BLaER1 treated with 17β-estradiol and CSF1 and Interleukin-3, amounts not matched to agents 10 nM and 100 nM (cell line): Measurements from ENCODE around the gene SHH.
A peak's percentile ranks its signal among the peaks of the same experiment; 100 is the strongest.

Experiments
- H3K27ac ChIP-seq, 11 experiments: shearing (Covaris generic); formaldehyde crosslinking; 2 replicates each; pipeline ENCODE4 v1.8.1; 2022
- H3K27me3 ChIP-seq, 11 experiments: shearing (Covaris generic); formaldehyde crosslinking; 2 replicates each; pipeline ENCODE4 v1.8.1; 2022
- H3K36me3 ChIP-seq, 11 experiments: shearing (Covaris generic); formaldehyde crosslinking; 2 replicates each; pipeline ENCODE4 v1.8.1; 2022
- H3K4me1 ChIP-seq, 10 experiments: shearing (Covaris generic); formaldehyde crosslinking; 2 replicates each; pipeline ENCODE4 v1.8.1; 2022
- H3K4me2 ChIP-seq, 11 experiments: shearing (Covaris generic); formaldehyde crosslinking; 2 replicates each; pipeline ENCODE4 v1.8.1; 2022
- H3K4me3 ChIP-seq, 10 experiments: shearing (Covaris generic); formaldehyde crosslinking; 2 replicates each; pipeline ENCODE4 v1.8.1; 2022
- H3K9ac ChIP-seq, 11 experiments: shearing (Covaris generic); formaldehyde crosslinking; 2 replicates each; pipeline ENCODE4 v1.8.1; 2022
- H3K9me3 ChIP-seq, 11 experiments: shearing (Covaris generic); formaldehyde crosslinking; replicated peaks in 1 of 11; 2 replicates each; pipeline ENCODE4 v1.8.1; 2022
- H4K20me1 ChIP-seq, 11 experiments: shearing (Covaris generic); formaldehyde crosslinking; 2 replicates each; pipeline ENCODE4 v1.8.1; 2022
- Cebpa-rat ChIP-seq, 11 experiments: shearing (Covaris generic); IDR thresholded peaks; 2 replicates each; pipeline ENCODE4 v1.8.1; 2022

Gene SHH

GRCh38 chr7:155759740-155760430 is 52.4 kb downstream of the SHH start:
- TF ChIP-seq Cebpa-rat (IDR thresholded peaks at IDR 0.05) = no peak
- H3K36me3 ChIP-seq = peaks cover 31 to 69% (median 59%) of the 10 kb centered on the region in 11 experiments
- peaks cover 0 to 61% (median 13%) of the 10 kb centered on the region in 11 experiments; a peak in 15 of 22 replicates for H4K20me1 ChIP-seq
- H3K4me1 ChIP-seq = peaks cover 51 to 91% (median 71%) of the 10 kb centered on the region in 10 experiments
- H3K27me3 ChIP-seq = no peaks in the 10 kb centered on the region
- peak overlapping the region in 8 of 11 experiments; percentile 57 to 94 (median 92); a peak in 14 of 22 replicates for H3K27ac ChIP-seq
- H3K9ac ChIP-seq = no peak overlapping the region
- peak overlapping the region in 8 of 11 experiments; percentile 86 to 99 (median 95); a peak in 14 of 22 replicates for H3K4me2 ChIP-seq
- H3K9me3 ChIP-seq = peaks cover 5 to 62% (median 47%) of the 10 kb centered on the region in 11 experiments; a peak in 21 of 22 replicates
- peak overlapping the region in 1 of 10 experiments; percentile 14; a peak in 1 of 20 replicates for H3K4me3 ChIP-seq

- H3K9ac ChIP-seq = no peak overlapping the region
- no peaks in the 10 kb centered on the region for H3K27me3 ChIP-seq
- peaks cover 11 to 65% (median 27%) of the 10 kb centered on the region in 11 experiments; a peak in 21 of 22 replicates for H4K20me1 ChIP-seq
- no peak overlapping the region for H3K4me2 ChIP-seq
- peaks cover 5 to 62% (median 47%) of the 10 kb centered on the region in 11 experiments; a peak in 21 of 22 replicates for H3K9me3 ChIP-seq
- H3K4me3 ChIP-seq = no peak overlapping the region
- no peak overlapping the region for H3K27ac ChIP-seq
- peaks cover 27 to 83% (median 72%) of the 10 kb centered on the region in 11 experiments for H3K36me3 ChIP-seq
- peaks cover 35 to 92% (median 61%) of the 10 kb centered on the region in 10 experiments for H3K4me1 ChIP-seq
- TF ChIP-seq Cebpa-rat (IDR thresholded peaks at IDR 0.05) = no peak
Measured at GRCh38 chr7:155758348-155758747, 53.9 kb downstream of the SHH start.

- peaks cover 15 to 92% (median 53%) of the 10 kb centered on the region in 10 experiments for H3K4me1 ChIP-seq
- peak overlapping the region in 1 of 10 experiments; percentile 21; a peak in 1 of 20 replicates for H3K4me3 ChIP-seq
- 0 out of 22 replicates have a peak overlapping the region, but pooled peaks of 1 of the 11 experiments have one; percentile 4 for H3K9ac ChIP-seq
- H3K27me3 ChIP-seq = no peaks in the 10 kb centered on the region
- peak overlapping the region in 7 of 11 experiments; percentile 3 to 74 (median 46); a peak in 13 of 22 replicates for H3K27ac ChIP-seq
- H3K4me2 ChIP-seq = peak overlapping the region in 6 of 11 experiments; percentile 11 to 80 (median 76); a peak in 12 of 22 replicates
- TF ChIP-seq Cebpa-rat (IDR thresholded peaks at IDR 0.05) = no peak
- peaks cover 27 to 92% (median 76%) of the 10 kb centered on the region in 11 experiments for H3K36me3 ChIP-seq
- peaks cover 19 to 71% (median 48%) of the 10 kb centered on the region in 11 experiments; a peak in 21 of 22 replicates for H4K20me1 ChIP-seq
- H3K9me3 ChIP-seq = peaks cover 5 to 50% (median 46%) of the 10 kb centered on the region in 11 experiments; a peak in 21 of 22 replicates
Measured at GRCh38 chr7:155756322-155756721, 55.9 kb downstream of the SHH start.

GRCh38 chr7:155755026-155755425 is 57.2 kb downstream of the SHH start:
- H4K20me1 ChIP-seq = peaks cover 19 to 82% (median 60%) of the 10 kb centered on the region in 11 experiments; a peak in 21 of 22 replicates
- peaks cover 24 to 93% (median 77%) of the 10 kb centered on the region in 11 experiments for H3K36me3 ChIP-seq
- H3K4me2 ChIP-seq = peak overlapping the region in 4 of 11 experiments; percentile 44 to 85 (median 78); a peak in 7 of 22 replicates

GRCh38 chr7:155754165-155754564 is 58.1 kb downstream of the SHH start:
- Histone ChIP-seq H3K4me2 (peak overlapping the region in 3 of 11 experiments; percentile 63 to 85 (median 77); a peak in 4 of 22 replicates), H3K4me1 (peaks cover 0 to 95% (median 36%) of the 10 kb centered on the region in 10 experiments; a peak in 14 of 20 replicates), H3K4me3 (no peak overlapping the region), H4K20me1 (peaks cover 26 to 91% (median 68%) of the 10 kb centered on the region in 11 experiments; a peak in 21 of 22 replicates), H3K36me3 (peaks cover 24 to 93% (median 78%) of the 10 kb centered on the region in 11 experiments), H3K9ac (no peak overlapping the region), H3K9me3 (peaks cover 5 to 28% (median 27%) of the 10 kb centered on the region in 11 experiments; a peak in 21 of 22 replicates), H3K27me3 (no peaks in the 10 kb centered on the region), H3K27ac (no peak overlapping the region)
- TF ChIP-seq Cebpa-rat (IDR thresholded peaks at IDR 0.05) = no peak

More at GRCh38 chr7:155755026-155755425, 57.2 kb downstream of the SHH start:
- H3K4me1 ChIP-seq = peaks cover 4 to 92% (median 40%) of the 10 kb centered on the region in 10 experiments; a peak in 17 of 20 replicates
- TF ChIP-seq Cebpa-rat (IDR thresholded peaks at IDR 0.05) = no peak
- no peaks in the 10 kb centered on the region for H3K27me3 ChIP-seq
- H3K27ac ChIP-seq = peak overlapping the region in 2 of 11 experiments; percentile 69 to 74; a peak in 4 of 22 replicates
- no peak overlapping the region for H3K4me3 ChIP-seq
- H3K9me3 ChIP-seq = peaks cover 5 to 37% (median 34%) of the 10 kb centered on the region in 11 experiments; a peak in 21 of 22 replicates
- no peak overlapping the region for H3K9ac ChIP-seq

GRCh38 chr7:155753446-155753965 is 58.8 kb downstream of the SHH start:
- H3K9ac ChIP-seq = no peak overlapping the region
- H4K20me1 ChIP-seq = peaks cover 33 to 93% (median 75%) of the 10 kb centered on the region in 11 experiments; a peak in 21 of 22 replicates
- H3K4me2 ChIP-seq = peak overlapping the region in 5 of 11 experiments; percentile 31 to 85 (median 63); a peak in 8 of 22 replicates
- peak overlapping the region in 1 of 11 experiments; percentile 21; a peak in 1 of 22 replicates for H3K27ac ChIP-seq
- peaks cover 0 to 98% (median 36%) of the 10 kb centered on the region in 10 experiments; a peak in 14 of 20 replicates for H3K4me1 ChIP-seq
- no peak overlapping the region for H3K4me3 ChIP-seq
- peaks cover 5 to 22% (median 21%) of the 10 kb centered on the region in 11 experiments; a peak in 21 of 22 replicates for H3K9me3 ChIP-seq
- no peaks in the 10 kb centered on the region for H3K27me3 ChIP-seq
- TF ChIP-seq Cebpa-rat (IDR thresholded peaks at IDR 0.05) = no peak
- peaks cover 18 to 93% (median 78%) of the 10 kb centered on the region in 11 experiments for H3K36me3 ChIP-seq

GRCh38 chr7:155752756-155753445 is 59.4 kb downstream of the SHH start:
- Histone ChIP-seq H4K20me1 (peaks cover 39 to 93% (median 81%) of the 10 kb centered on the region in 11 experiments; a peak in 21 of 22 replicates), H3K36me3 (peaks cover 12 to 93% (median 78%) of the 10 kb centered on the region in 11 experiments; a peak in 21 of 22 replicates), H3K9ac (no peak overlapping the region), H3K27me3 (no peaks in the 10 kb centered on the region), H3K9me3 (peaks cover 5 to 16% (median 15%) of the 10 kb centered on the region in 11 experiments; a peak in 20 of 22 replicates), H3K4me1 (peaks cover 0 to 100% (median 36%) of the 10 kb centered on the region in 10 experiments; a peak in 14 of 20 replicates), H3K27ac (peak overlapping the region in 1 of 11 experiments; percentile 21; a peak in 3 of 22 replicates), H3K4me3 (no peak overlapping the region), H3K4me2 (peak overlapping the region in 5 of 11 experiments; percentile 39 to 85 (median 63); a peak in 10 of 22 replicates)
- no peak for TF ChIP-seq Cebpa-rat (IDR thresholded peaks at IDR 0.05)

GRCh38 chr7:155751409-155751808 is 60.9 kb downstream of the SHH start:
- Histone ChIP-seq H3K36me3 (peaks cover 15 to 93% (median 78%) of the 10 kb centered on the region in 11 experiments), H3K4me3 (no peak overlapping the region), H3K4me1 (peaks cover 0 to 93% (median 30%) of the 10 kb centered on the region in 10 experiments; a peak in 14 of 20 replicates), H3K27ac (no peak overlapping the region), H3K27me3 (no peaks in the 10 kb centered on the region), H3K9ac (no peak overlapping the region), H3K9me3 (peaks cover 0 to 1% (median 0%) of the 10 kb centered on the region in 11 experiments; a peak in 4 of 22 replicates), H4K20me1 (peaks cover 47 to 99% (median 93%) of the 10 kb centered on the region in 11 experiments; a peak in 21 of 22 replicates), H3K4me2 (peak overlapping the region in 2 of 11 experiments; percentile 77 to 85; a peak in 3 of 22 replicates)
- no peak for TF ChIP-seq Cebpa-rat (IDR thresholded peaks at IDR 0.05)
